AG04449 (cell line): ENCODE measurements around the gene NPAS3.

ENCODE experiments used
- CTCF ChIA-PET: fragments of 350-600 bp; formaldehyde crosslinking; extraction: SDS; loops from one replicate; lab custom pipeline; 2021; ENCODE audit warnings: antibody characterized with exemption; lab: Yijun Ruan, JAX
- POLR2A ChIA-PET: fragments of 400-600, 350-600 bp; formaldehyde crosslinking; extraction: SDS; loops from one replicate; lab custom pipeline; 2020; ENCODE audit warnings: antibody characterized with exemption, inconsistent platforms; lab: Yijun Ruan, JAX
- DNase-seq: peaks from one replicate; pipeline ENCODE4 v3.0.0-alpha.2; 2010; ENCODE audit warnings: low read depth, low spot score
- H3K4me3 ChIP-seq: 2 replicates; pipeline ENCODE4 v1.5.1; 2011; ENCODE audit warnings: low read depth, mild to moderate bottlenecking, control low read depth, low read length
- CTCF ChIP-seq: IDR thresholded peaks from one replicate; pipeline ENCODE4 v1.5.1; 2011; ENCODE audit warnings: mild to moderate bottlenecking, moderate library complexity, low read length, control low read depth, inconsistent platforms; ENCODE audit not compliant: insufficient read depth; ENCODE audit errors: missing control alignments

Gene NPAS3

GRCh38 chr14:33349871-33350270 is 411.2 kb downstream of the NPAS3 start:
- TF ChIP-seq CTCF, result no peak
- CTCF ChIA-PET, result no interaction called here
- POLR2A ChIA-PET, result no interaction called here
- no peak for DNase-seq
- H3K4me3 ChIP-seq, result no peak overlapping the region

- DNase-seq, result no peak
- CTCF ChIA-PET, result no interaction called here
- POLR2A ChIA-PET, result no interaction called here
- no peak for TF ChIP-seq CTCF
- H3K4me3 ChIP-seq, result no peak overlapping the region
Observed at GRCh38 chr14:33350366-33350990, 411.8 kb downstream of the NPAS3 start.

- no peak overlapping the region for H3K4me3 ChIP-seq
- ChIA-PET POLR2A (no interaction called here), CTCF (no interaction called here)
- no peak for DNase-seq
- no peak for TF ChIP-seq CTCF
Observed at GRCh38 chr14:33352821-33353220, 414.1 kb downstream of the NPAS3 start.

- no peak for DNase-seq
- no peak overlapping the region for H3K4me3 ChIP-seq
- ChIA-PET CTCF (no interaction called here), POLR2A (no interaction called here)
- TF ChIP-seq CTCF, result no peak
Observed at GRCh38 chr14:33356181-33356580, 417.5 kb downstream of the NPAS3 start.

- H3K4me3 ChIP-seq, result no peak overlapping the region
- DNase-seq, result no peak
- TF ChIP-seq CTCF, result no peak
- POLR2A ChIA-PET, result no interaction called here
- CTCF ChIA-PET, result no interaction called here
Observed at GRCh38 chr14:33357225-33358010, 418.7 kb downstream of the NPAS3 start.

GRCh38 chr14:33359288-33359881 is 420.7 kb downstream of the NPAS3 start:
- POLR2A ChIA-PET, result no interaction called here
- CTCF ChIA-PET, result no interaction called here
- no peak for DNase-seq
- TF ChIP-seq CTCF, result no peak
- H3K4me3 ChIP-seq, result no peak overlapping the region
